Right atrium auricular region (tissue), 2 donors: ENCODE data around the gene OR52J3. TPM values are rescaled to one million over a fixed set of nuclear protein-coding genes. Genes with fewer than 3 reads are reported as not detected.

Experiments used
- DNase-seq: peaks from one replicate; pipeline ENCODE4 v3.0.0-alpha.2; 2019; ENCODE audit warnings: low spot score
- H3K27ac ChIP-seq, 2 donors: fragments of 200-600 bp; sonication (generic); 1 replicate in 1 of 2; 2 replicates in 1 of 2; pipeline ENCODE4 v1.5.1; 2016 to 2019
- H3K27me3 ChIP-seq, 2 donors: fragments of 200-600 bp; sonication (generic); one replicate each; pipeline versions ENCODE4 v1.5.1 to v1.6.0; 2017 to 2019
- H3K36me3 ChIP-seq: fragments of 200-600 bp; sonication (generic); one replicate; pipeline ENCODE4 v1.5.1; 2016
- H3K4me1 ChIP-seq, 2 donors: fragments of 200-600 bp; sonication (generic); one replicate each; pipeline versions ENCODE4 v1.5.1 to v1.6.0; 2017 to 2019
- H3K4me3 ChIP-seq, 2 donors: fragments of 200-600 bp; sonication (generic); 1 replicate in 1 of 2; 2 replicates in 1 of 2; pipeline ENCODE4 v1.5.1; 2017 to 2019; ENCODE audit warnings: mild to moderate bottlenecking in 1 of 2, moderate library complexity in 1 of 2
- H3K9me3 ChIP-seq, 2 donors: fragments of 200-600 bp; sonication (generic); one replicate each; pipeline ENCODE4 v1.5.1; 2019
- CTCF ChIP-seq, 2 donors: fragments of 200-600 bp; sonication (generic); IDR thresholded peaks; one replicate each; pipeline ENCODE4 v1.5.1; 2019; ENCODE audit warnings: antibody characterized with exemption in 2 of 2
- total RNA-seq, 2 donors: library from RNA; depleted of rRNA; stranded (reverse); fragments of >200 nt; gene quantifications; one replicate each; pipeline ENCODE4 v1.1.0, GENCODE V29; 2016

OR52J3 gene
- total RNA-seq, 2 donors from 2014 or later, result not detected

GRCh38 chr11:5021996-5022395 is 24.3 kb upstream of the OR52J3 start:
- no peak overlapping the region for H3K4me3 ChIP-seq
- peaks cover 0 to 15% of the 10 kb centered on the region in 2 donors for H3K9me3 ChIP-seq
- H3K4me1 ChIP-seq, result no peaks in the 10 kb centered on the region
- TF ChIP-seq CTCF (IDR thresholded peaks at IDR 0.05), result no peak
- DNase-seq, result no peak
- H3K27ac ChIP-seq, result no peak overlapping the region
- H3K27me3 ChIP-seq, result no peaks in the 10 kb centered on the region
- no peaks in the 10 kb centered on the region for H3K36me3 ChIP-seq

GRCh38 chr11:5036669-5037068 is 9.7 kb upstream of the OR52J3 start:
- no peak for TF ChIP-seq CTCF (IDR thresholded peaks at IDR 0.05)
- no peaks in the 10 kb centered on the region for H3K4me1 ChIP-seq
- no peak for DNase-seq
- no peak overlapping the region for H3K27ac ChIP-seq
- no peaks in the 10 kb centered on the region for H3K27me3 ChIP-seq
- no peak overlapping the region for H3K4me3 ChIP-seq
- no peaks in the 10 kb centered on the region for H3K9me3 ChIP-seq
- H3K36me3 ChIP-seq, result no peaks in the 10 kb centered on the region

GRCh38 chr11:5037926-5038325 is 8.4 kb upstream of the OR52J3 start:
- no peak for TF ChIP-seq CTCF (IDR thresholded peaks at IDR 0.05)

GRCh38 chr11:5038341-5038740 is 8.0 kb upstream of the OR52J3 start:
- no peak for DNase-seq
- Histone ChIP-seq H3K36me3 (no peaks in the 10 kb centered on the region), H3K4me1 (no peaks in the 10 kb centered on the region), H3K27me3 (no peaks in the 10 kb centered on the region), H3K27ac (no peak overlapping the region), H3K4me3 (no peak overlapping the region), H3K9me3 (no peaks in the 10 kb centered on the region)
- TF ChIP-seq CTCF (IDR thresholded peaks at IDR 0.05), result no peak

More at GRCh38 chr11:5037926-5038325, 8.4 kb upstream of the OR52J3 start:
- no peaks in the 10 kb centered on the region for H3K9me3 ChIP-seq
- no peaks in the 10 kb centered on the region for H3K27me3 ChIP-seq
- no peak overlapping the region for H3K27ac ChIP-seq
- no peak overlapping the region for H3K4me3 ChIP-seq
- no peaks in the 10 kb centered on the region for H3K36me3 ChIP-seq
- DNase-seq, result no peak
- no peaks in the 10 kb centered on the region for H3K4me1 ChIP-seq

GRCh38 chr11:5040876-5041275 is 5.5 kb upstream of the OR52J3 start:
- DNase-seq, result no peak
- no peak for TF ChIP-seq CTCF (IDR thresholded peaks at IDR 0.05)

GRCh38 chr11:5042091-5042490 is 4.2 kb upstream of the OR52J3 start:
- no peaks in the 10 kb centered on the region for H3K27me3 ChIP-seq
- no peaks in the 10 kb centered on the region for H3K4me1 ChIP-seq
- H3K4me3 ChIP-seq, result no peak overlapping the region
- no peak for TF ChIP-seq CTCF (IDR thresholded peaks at IDR 0.05)
- H3K27ac ChIP-seq, result no peak overlapping the region
- H3K36me3 ChIP-seq, result no peaks in the 10 kb centered on the region
- H3K9me3 ChIP-seq, result no peaks in the 10 kb centered on the region
- DNase-seq, result no peak

More at GRCh38 chr11:5040876-5041275, 5.5 kb upstream of the OR52J3 start:
- Histone ChIP-seq H3K4me3 (no peak overlapping the region), H3K9me3 (no peaks in the 10 kb centered on the region), H3K4me1 (no peaks in the 10 kb centered on the region), H3K27ac (no peak overlapping the region), H3K36me3 (no peaks in the 10 kb centered on the region), H3K27me3 (no peaks in the 10 kb centered on the region)
